Type B pancreatic cell (in vitro differentiated cells): ENCODE measurements around the gene IFIT1B. TPM values are rescaled to one million over a fixed set of nuclear protein-coding genes. Genes with fewer than 3 reads are reported as not detected.

Source experiments
- DNase-seq: peaks from one replicate; pipeline ENCODE4 v3.0.0; 2021; ENCODE audit warnings: mixed read lengths; ENCODE audit not compliant: unreplicated experiment; ENCODE audit errors: extremely low spot score
- H3K27ac Mint-ChIP-seq: 2 replicates; pipeline ENCODE4 v1.8.0; 2021; ENCODE audit warnings: mild to moderate bottlenecking, mixed read lengths
- H3K27me3 Mint-ChIP-seq: 2 replicates; pipeline ENCODE4 v1.8.0; 2021; ENCODE audit warnings: mixed read lengths
- H3K36me3 Mint-ChIP-seq: 2 replicates; pipeline ENCODE4 v1.8.0; 2021; ENCODE audit warnings: mixed read lengths
- H3K4me1 Mint-ChIP-seq: one replicate; pipeline ENCODE4 v1.8.0; 2021; ENCODE audit warnings: mixed read lengths; ENCODE audit not compliant: unreplicated experiment
- H3K4me3 Mint-ChIP-seq: 2 replicates; pipeline ENCODE4 v1.8.0; 2021; ENCODE audit warnings: mild to moderate bottlenecking, mixed read lengths
- H3K9me3 Mint-ChIP-seq: 2 replicates; pipeline ENCODE4 v1.8.0; 2021; ENCODE audit warnings: mixed read lengths
- total RNA-seq: library from RNA; stranded (reverse); gene quantifications from 2 replicates; pipeline ENCODE4 v1.2.1, GENCODE V29; 2021; ENCODE audit warnings: low replicate concordance
- TF ChIP-seq, protein P1 (sequence below): fragments of 200-600 bp; sonication (generic); conservative IDR thresholded peaks from 2 replicates; pipeline ENCODE4 v1.5.0; 2021; ENCODE audit warnings: antibody characterized with exemption, mild to moderate bottlenecking

The IFIT1B gene
- total RNA-seq, 1 donor from 2014 or later = not detected

- no peaks in the 10 kb centered on the region for H3K9me3 Mint-ChIP-seq
Measured at GRCh38 chr10:89374713-89375141, 3.1 kb upstream of the IFIT1B start.

GRCh38 chr10:89379103-89379502 is 1.2 kb downstream of the IFIT1B start:
- Mint-ChIP-seq H3K27ac (no peak overlapping the region), H3K4me3 (no peak overlapping the region), H3K4me1 (peaks cover 19% of the 10 kb centered on the region), H3K36me3 (no peaks in the 10 kb centered on the region), H3K27me3 (no peaks in the 10 kb centered on the region), H3K9me3 (no peaks in the 10 kb centered on the region)
- TF ChIP-seq, protein P1, sequence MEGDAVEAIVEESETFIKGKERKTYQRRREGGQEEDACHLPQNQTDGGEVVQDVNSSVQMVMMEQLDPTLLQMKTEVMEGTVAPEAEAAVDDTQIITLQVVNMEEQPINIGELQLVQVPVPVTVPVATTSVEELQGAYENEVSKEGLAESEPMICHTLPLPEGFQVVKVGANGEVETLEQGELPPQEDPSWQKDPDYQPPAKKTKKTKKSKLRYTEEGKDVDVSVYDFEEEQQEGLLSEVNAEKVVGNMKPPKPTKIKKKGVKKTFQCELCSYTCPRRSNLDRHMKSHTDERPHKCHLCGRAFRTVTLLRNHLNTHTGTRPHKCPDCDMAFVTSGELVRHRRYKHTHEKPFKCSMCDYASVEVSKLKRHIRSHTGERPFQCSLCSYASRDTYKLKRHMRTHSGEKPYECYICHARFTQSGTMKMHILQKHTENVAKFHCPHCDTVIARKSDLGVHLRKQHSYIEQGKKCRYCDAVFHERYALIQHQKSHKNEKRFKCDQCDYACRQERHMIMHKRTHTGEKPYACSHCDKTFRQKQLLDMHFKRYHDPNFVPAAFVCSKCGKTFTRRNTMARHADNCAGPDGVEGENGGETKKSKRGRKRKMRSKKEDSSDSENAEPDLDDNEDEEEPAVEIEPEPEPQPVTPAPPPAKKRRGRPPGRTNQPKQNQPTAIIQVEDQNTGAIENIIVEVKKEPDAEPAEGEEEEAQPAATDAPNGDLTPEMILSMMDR = no peak
- DNase-seq = no peak

More at GRCh38 chr10:89374713-89375141, 3.1 kb upstream of the IFIT1B start:
- H3K4me1 Mint-ChIP-seq = peaks cover 21% of the 10 kb centered on the region
- no peak overlapping the region for H3K4me3 Mint-ChIP-seq
- H3K27me3 Mint-ChIP-seq = no peaks in the 10 kb centered on the region
- no peak for DNase-seq
- no peak overlapping the region for H3K27ac Mint-ChIP-seq
- no peaks in the 10 kb centered on the region for H3K36me3 Mint-ChIP-seq
- TF ChIP-seq, protein P1 = no peak

- Mint-ChIP-seq H3K27me3 (no peaks in the 10 kb centered on the region), H3K27ac (no peak overlapping the region), H3K9me3 (no peaks in the 10 kb centered on the region), H3K36me3 (no peaks in the 10 kb centered on the region), H3K4me3 (no peak overlapping the region), H3K4me1 (peaks cover 12% of the 10 kb centered on the region)
- no peak for DNase-seq
- TF ChIP-seq, protein P1 = no peak
Measured at GRCh38 chr10:89382757-89383156, 4.9 kb downstream of the IFIT1B start.

DNA sequence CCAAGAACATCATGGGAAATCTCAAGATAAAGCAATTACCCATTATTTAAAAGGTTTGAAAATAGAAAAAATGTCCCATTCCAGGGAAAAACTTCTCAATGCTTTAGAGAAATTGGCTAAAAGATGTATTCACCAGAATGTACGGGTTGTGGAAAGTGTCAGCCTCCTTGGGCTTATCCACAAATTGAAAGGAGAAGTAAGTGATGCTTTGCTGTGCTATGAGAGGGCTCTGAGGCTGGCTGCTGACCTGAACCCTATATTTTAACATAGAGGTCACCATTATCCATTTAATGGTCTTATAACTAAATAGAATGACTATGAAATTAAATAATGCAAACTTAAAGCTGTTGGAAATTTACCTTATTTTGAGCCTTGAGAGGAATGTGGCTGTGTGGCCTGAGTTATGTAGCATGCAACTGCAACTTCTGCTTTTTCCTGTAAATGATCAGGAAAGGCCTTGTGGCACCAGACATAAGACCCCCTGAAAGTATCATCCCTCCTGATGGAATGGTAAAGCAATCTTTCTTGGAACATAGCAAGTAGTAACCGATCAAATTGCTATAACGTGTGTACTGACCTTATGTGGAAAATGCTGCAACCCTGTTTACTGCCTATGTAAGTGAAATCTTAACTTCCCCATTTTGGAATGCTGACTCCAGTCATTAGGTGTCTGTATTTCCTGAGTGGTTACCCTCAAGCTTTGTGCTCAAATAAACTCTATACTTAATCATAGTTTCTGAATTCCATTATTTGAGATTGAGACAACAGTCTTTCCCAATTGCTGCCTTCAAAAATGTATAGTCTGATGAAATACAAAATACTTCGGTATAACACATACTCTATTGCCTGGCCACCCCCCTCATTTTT is 6.9 kb downstream of the IFIT1B start:
- Mint-ChIP-seq H3K36me3 (no peaks in the 10 kb centered on the region), H3K4me1 (no peaks in the 10 kb centered on the region), H3K27ac (no peak overlapping the region), H3K27me3 (no peaks in the 10 kb centered on the region), H3K4me3 (no peak overlapping the region), H3K9me3 (no peaks in the 10 kb centered on the region)
- DNase-seq = no peak
- TF ChIP-seq, protein P1 = no peak

- DNase-seq = no peak
- TF ChIP-seq, protein P1 = no peak
- no peaks in the 10 kb centered on the region for H3K36me3 Mint-ChIP-seq
- no peak overlapping the region for H3K4me3 Mint-ChIP-seq
- H3K9me3 Mint-ChIP-seq = no peaks in the 10 kb centered on the region
- H3K27ac Mint-ChIP-seq = no peak overlapping the region
- H3K4me1 Mint-ChIP-seq = peaks cover 16% of the 10 kb centered on the region
- H3K27me3 Mint-ChIP-seq = no peaks in the 10 kb centered on the region
Measured at GRCh38 chr10:89388806-89389205, 10.9 kb downstream of the IFIT1B start.
